ENCODE data around the gene EIF5A2. TPM values are rescaled to one million over a fixed set of nuclear protein-coding genes. Genes with fewer than 3 reads are reported as not detected.

The EIF5A2 gene
- 6.6 TPM for total RNA-seq

DNA sequence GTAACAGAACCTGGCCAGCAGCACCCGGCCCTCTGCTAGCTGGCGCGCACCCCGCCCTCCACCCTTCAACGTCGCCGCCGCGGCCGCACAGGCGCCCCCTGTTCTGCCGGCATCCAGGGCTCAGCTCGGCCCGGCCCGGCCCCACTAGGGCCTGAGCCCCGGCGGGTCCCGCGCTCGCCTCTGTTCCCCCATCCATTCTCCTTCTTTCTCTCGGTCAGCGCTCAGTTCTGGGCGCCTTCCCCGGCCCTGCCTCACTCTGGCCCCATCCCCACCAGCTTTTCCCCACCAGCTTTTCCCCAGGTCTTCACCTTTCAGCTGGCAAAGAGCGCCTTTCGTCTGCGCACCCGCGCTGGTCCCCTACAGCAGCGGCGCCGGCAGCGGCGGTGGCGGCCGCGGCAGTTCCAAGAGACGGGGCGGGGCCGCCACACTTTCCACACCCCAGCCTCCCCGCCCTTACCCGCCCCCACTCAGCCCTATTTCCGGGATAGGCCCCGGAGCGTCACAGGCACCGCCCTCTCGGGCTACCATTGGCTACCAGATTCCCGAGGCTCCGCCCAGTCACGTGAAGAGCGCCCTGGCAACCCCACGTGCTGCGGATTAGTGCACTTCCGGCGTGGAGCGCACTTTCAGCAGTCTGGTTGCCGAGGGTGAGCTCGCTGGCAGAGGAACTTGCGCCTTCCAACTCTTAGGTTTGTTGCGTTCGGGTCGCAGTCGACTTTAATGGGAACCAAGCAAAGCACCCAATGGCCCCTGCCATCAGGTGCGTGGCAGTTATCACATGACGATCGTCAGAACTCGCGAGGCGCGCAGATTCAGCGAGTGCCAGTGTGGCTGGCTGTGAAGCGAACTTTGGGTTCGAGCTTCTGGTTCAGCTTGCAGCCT lies at the start of gene EIF5A2:
Gene EIF5A2, minus strand, starts transcription at position 403 of the 882 bp plus-strand sequence. CDS start 831 bp downstream, outside the sequence.
- H3K4me1 ChIP-seq: peaks cover 21% of the 10 kb centered on the region
- H3K4me3 ChIP-seq: peak within 1 kb of the TSS; percentile 72 to 90
- intact Hi-C loops (cut with DNase I): no loop called here
- peak in 1 of 2 donors; percentile 91 for DNase-seq (ENCODE audit: extremely low spot score in 2 of 2)
- no peaks in the 10 kb centered on the region for H3K27me3 ChIP-seq
- TF ChIP-seq CTCF (IDR thresholded peaks at IDR 0.05) (no peak), POLR2A (IDR thresholded peaks at IDR 0.05) (peak in 1 of 2 donors; percentile 32), POLR2AphosphoS5 (IDR thresholded peaks at IDR 0.05; ENCODE audit: insufficient read depth in 1 of 2, low read depth in 1 of 2) (peak; percentile 17 to 78)
- H3K9me3 ChIP-seq: no peaks in the 10 kb centered on the region
- H3K36me3 ChIP-seq: no peaks in the 10 kb centered on the region
- H3K27ac ChIP-seq: peak within 1 kb of the TSS; percentile 74

- no peaks in the 10 kb centered on the region for H3K9me3 ChIP-seq
These were observed 48.2 kb upstream of the EIF5A2 start for GRCh38 chr3:170956647-170957046.

DNA sequence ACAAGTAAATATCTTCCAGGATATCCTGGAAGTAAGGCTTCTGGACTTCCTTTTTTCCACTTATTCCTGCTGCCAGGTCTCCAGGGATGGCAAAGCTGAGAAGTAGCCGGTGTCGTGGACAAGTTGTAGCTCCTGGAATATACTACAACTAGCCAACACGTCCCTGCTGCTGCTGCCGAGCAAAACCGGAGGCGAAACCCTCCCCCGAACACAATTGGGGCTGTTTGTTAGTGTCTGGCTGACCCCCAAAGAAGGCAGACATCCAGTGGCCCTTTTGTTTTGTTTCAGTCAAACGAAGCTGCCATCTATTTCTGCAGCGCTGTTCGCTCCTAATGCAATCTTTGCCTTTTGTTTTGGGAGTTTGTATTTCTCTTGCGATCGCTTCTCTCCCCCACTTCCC lies 45.3 kb upstream of the EIF5A2 start:
- H3K27me3 ChIP-seq: no peaks in the 10 kb centered on the region
- no peak for DNase-seq (ENCODE audit: extremely low spot score in 2 of 2)
- H3K4me1 ChIP-seq: no peaks in the 10 kb centered on the region
- no peak for TF ChIP-seq CTCF (IDR thresholded peaks at IDR 0.05)
- no peak for TF ChIP-seq POLR2A (IDR thresholded peaks at IDR 0.05)
- TF ChIP-seq POLR2AphosphoS5 (IDR thresholded peaks at IDR 0.05; ENCODE audit: insufficient read depth in 1 of 2, low read depth in 1 of 2): no peak
- intact Hi-C loops (cut with DNase I): no loop called here
- H3K9me3 ChIP-seq: no peaks in the 10 kb centered on the region
- no peak overlapping the region for H3K27ac ChIP-seq
- no peak overlapping the region for H3K4me3 ChIP-seq
- H3K36me3 ChIP-seq: no peaks in the 10 kb centered on the region

More at GRCh38 chr3:170956647-170957046, 48.2 kb upstream of the EIF5A2 start:
- no peaks in the 10 kb centered on the region for H3K4me1 ChIP-seq
- TF ChIP-seq CTCF (IDR thresholded peaks at IDR 0.05): no peak
- no peak for TF ChIP-seq POLR2A (IDR thresholded peaks at IDR 0.05)
- no peak for TF ChIP-seq POLR2AphosphoS5 (IDR thresholded peaks at IDR 0.05; ENCODE audit: insufficient read depth in 1 of 2, low read depth in 1 of 2)
- intact Hi-C loops (cut with DNase I): no loop called here
- H3K27ac ChIP-seq: no peak overlapping the region
- DNase-seq (ENCODE audit: extremely low spot score in 2 of 2): no peak
- no peaks in the 10 kb centered on the region for H3K27me3 ChIP-seq
- H3K4me3 ChIP-seq: no peak overlapping the region
- no peaks in the 10 kb centered on the region for H3K36me3 ChIP-seq

GRCh38 chr3:170953229-170953628 lies 44.8 kb upstream of the EIF5A2 start:
- no peaks in the 10 kb centered on the region for H3K36me3 ChIP-seq
- H3K27me3 ChIP-seq: no peaks in the 10 kb centered on the region
- TF ChIP-seq CTCF (IDR thresholded peaks at IDR 0.05) (no peak), POLR2A (IDR thresholded peaks at IDR 0.05) (no peak), POLR2AphosphoS5 (IDR thresholded peaks at IDR 0.05; ENCODE audit: insufficient read depth in 1 of 2, low read depth in 1 of 2) (no peak)
- DNase-seq (ENCODE audit: extremely low spot score in 2 of 2): no peak
- H3K9me3 ChIP-seq: no peaks in the 10 kb centered on the region
- intact Hi-C loops (cut with DNase I): no loop called here
- no peak overlapping the region for H3K27ac ChIP-seq
- H3K4me1 ChIP-seq: no peaks in the 10 kb centered on the region
- H3K4me3 ChIP-seq: no peak overlapping the region

DNA sequence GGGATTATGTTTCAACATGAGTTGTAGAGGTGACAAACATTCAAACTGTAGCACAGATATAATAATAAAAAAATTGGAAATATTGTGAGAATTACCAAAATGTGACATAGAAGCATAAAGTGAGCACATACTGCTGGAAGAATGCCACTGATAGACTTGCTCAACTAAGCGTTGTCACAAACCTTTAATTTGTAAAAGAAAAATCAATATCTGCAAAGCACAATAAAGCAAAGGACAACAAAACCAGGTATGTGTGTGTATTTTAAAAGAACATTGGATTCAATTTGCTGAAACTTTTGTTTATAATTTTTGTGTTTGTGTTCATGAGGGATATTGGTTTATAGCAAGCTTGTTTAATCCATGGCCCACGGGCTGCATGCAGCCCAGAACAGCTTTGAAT lies 40.8 kb upstream of the EIF5A2 start:
- no peak for DNase-seq (ENCODE audit: extremely low spot score in 2 of 2)
- Histone ChIP-seq H3K9me3 (no peaks in the 10 kb centered on the region), H3K27me3 (no peaks in the 10 kb centered on the region), H3K27ac (no peak overlapping the region), H3K4me3 (no peak overlapping the region), H3K36me3 (no peaks in the 10 kb centered on the region), H3K4me1 (no peaks in the 10 kb centered on the region)
- TF ChIP-seq POLR2AphosphoS5 (IDR thresholded peaks at IDR 0.05; ENCODE audit: insufficient read depth in 1 of 2, low read depth in 1 of 2) (no peak), POLR2A (IDR thresholded peaks at IDR 0.05) (no peak), CTCF (IDR thresholded peaks at IDR 0.05) (no peak)
- intact Hi-C loops (cut with DNase I): no loop called here

Data from vagina (tissue), 2 donors.